Stimulated activated memory B cell treated with anti-CD40 and anti-IgM and Interleukin-4, amounts not matched to agents 10 μg/mL and 1 μg/mL and 100 μg/mL, for 72 hours (primary cell): ENCODE results near the gene LDHD.
A peak's percentile ranks its signal among the peaks of the same experiment; 100 is the strongest.

Source experiments
- ATAC-seq: fragments of 150-1000 bp; cut with Tn5 transposase; 2 replicates; pipeline ENCODE4 v1.10.0; 2021
- H3K27ac Mint-ChIP-seq: one replicate; pipeline ENCODE4 v1.8.0; 2022; ENCODE audit warnings: mild to moderate bottlenecking, mixed read lengths
- H3K27me3 Mint-ChIP-seq: one replicate; pipeline ENCODE4 v1.8.0; 2022; ENCODE audit warnings: mixed read lengths
- H3K36me3 Mint-ChIP-seq: one replicate; pipeline ENCODE4 v1.8.0; 2022; ENCODE audit warnings: mixed read lengths
- H3K4me1 Mint-ChIP-seq: one replicate; pipeline ENCODE4 v1.8.0; 2022; ENCODE audit warnings: mixed read lengths
- H3K4me3 Mint-ChIP-seq: one replicate; pipeline ENCODE4 v1.8.0; 2022; ENCODE audit warnings: mild to moderate bottlenecking, moderate library complexity, mixed read lengths
- H3K9me3 Mint-ChIP-seq: one replicate; pipeline ENCODE4 v1.8.0; 2022; ENCODE audit warnings: mixed read lengths

LDHD gene

DNA sequence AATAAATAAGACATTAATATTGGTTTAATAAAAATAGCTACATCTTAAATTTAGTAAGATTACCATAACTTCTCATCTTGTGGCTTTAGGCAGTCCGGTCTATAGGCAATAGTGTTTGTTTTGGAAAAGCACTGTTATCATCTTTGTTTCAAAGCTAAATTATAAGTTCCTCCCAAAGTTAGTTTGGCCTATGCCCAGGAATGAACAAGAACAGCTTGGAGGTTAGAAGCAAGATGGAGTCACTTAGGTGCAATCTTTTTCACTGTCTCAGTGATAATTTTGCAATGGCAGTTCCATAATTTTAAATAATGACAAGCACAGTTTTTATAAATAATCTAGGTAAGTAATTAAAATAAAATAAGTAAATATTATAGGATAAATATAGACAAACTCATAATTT lies 6.0 kb upstream of the LDHD start:
- no peaks in the 10 kb centered on the region for H3K4me1 Mint-ChIP-seq
- no peak for ATAC-seq
- H3K36me3 Mint-ChIP-seq: no peaks in the 10 kb centered on the region
- peaks cover 11% of the 10 kb centered on the region for H3K9me3 Mint-ChIP-seq
- H3K27me3 Mint-ChIP-seq: no peaks in the 10 kb centered on the region
- no peak overlapping the region for H3K4me3 Mint-ChIP-seq
- no peak overlapping the region for H3K27ac Mint-ChIP-seq

DNA sequence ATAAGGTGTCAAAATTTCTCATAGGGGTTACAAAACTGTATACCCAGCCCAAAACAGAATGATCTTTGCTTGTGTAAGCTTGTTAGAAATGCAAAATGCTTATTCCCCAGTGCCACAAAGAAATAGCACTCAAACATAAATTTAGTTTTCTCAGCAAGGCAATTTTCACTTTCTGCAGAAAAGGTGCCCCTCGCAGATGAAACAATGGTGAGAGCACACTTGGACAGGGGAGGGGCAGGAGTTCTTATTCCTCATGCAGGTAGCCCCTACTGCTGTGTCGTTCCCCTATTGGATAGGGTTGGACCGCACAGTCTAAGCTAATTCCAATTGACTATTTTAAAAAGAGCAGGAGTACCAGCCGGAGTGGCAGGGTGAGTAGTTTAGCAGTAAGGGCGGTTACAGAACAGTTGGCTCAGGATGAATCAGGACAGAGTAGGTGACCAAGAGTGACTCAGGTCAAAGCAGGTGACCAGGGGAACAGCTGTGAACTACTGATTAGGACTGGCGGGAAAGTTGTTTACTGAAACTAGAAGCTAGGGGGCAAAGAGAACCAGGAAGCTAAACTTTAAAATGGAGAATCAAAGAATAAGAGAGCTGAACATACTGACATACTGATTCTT lies 5.5 kb upstream of the LDHD start:
- ATAC-seq: no peak
- Mint-ChIP-seq H3K36me3 (no peaks in the 10 kb centered on the region), H3K4me3 (no peak overlapping the region), H3K9me3 (peaks cover 7% of the 10 kb centered on the region), H3K4me1 (no peaks in the 10 kb centered on the region), H3K27ac (no peak overlapping the region), H3K27me3 (no peaks in the 10 kb centered on the region)

DNA sequence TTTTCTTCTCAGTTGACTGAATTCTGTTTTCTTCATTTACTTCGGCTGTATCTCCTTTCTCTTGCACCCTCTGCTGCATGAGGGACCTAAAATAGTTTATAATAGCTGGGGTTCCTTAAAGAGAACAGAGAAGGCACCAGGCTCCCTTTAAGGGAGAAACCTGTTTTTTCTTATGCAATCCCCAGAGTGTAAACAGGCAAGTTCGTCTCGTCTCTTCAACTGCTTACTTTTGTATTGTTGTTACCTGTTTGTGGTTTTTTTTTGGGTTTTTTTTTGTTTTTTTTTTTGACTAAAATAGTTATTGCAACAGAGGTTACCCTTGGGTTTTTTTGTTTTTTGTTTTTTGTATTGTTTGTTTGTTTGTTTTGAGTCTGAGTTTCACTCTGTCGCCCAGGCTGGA lies 3.7 kb upstream of the LDHD start:
- Mint-ChIP-seq H3K27ac (no peak overlapping the region), H3K4me1 (no peaks in the 10 kb centered on the region), H3K4me3 (no peak overlapping the region), H3K36me3 (no peaks in the 10 kb centered on the region), H3K27me3 (no peaks in the 10 kb centered on the region), H3K9me3 (peaks cover 6% of the 10 kb centered on the region)
- no peak for ATAC-seq

DNA sequence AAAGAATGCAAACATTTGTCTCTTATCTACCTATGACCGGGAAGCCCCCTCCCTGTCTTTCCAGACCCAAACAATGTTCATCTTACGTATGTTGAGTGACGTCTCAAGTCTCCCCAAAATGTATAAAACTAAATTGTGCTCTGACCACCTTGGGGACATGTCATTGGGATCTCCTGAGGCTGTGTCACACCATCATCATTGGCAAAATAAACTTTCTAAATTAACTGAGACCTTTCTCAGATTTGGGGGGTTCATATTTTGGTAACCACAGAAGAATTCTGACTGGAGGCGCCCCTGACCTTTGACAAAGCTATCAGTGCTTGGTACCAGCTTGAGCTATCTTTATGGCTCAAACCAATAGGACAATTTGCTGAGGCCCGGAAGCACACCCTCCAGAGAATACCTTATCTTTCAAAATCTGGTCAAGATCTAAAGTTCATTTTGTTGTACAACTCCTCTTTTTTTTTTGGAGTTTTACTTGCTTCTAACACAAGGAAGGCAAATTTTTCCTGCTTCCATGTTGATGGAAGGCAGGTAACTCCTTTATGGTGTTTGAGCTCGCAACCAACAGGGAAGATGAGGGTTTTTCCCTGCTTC lies 2.5 kb upstream of the LDHD start:
- H3K27me3 Mint-ChIP-seq: no peaks in the 10 kb centered on the region
- H3K4me3 Mint-ChIP-seq: no peak overlapping the region
- no peak for ATAC-seq
- H3K9me3 Mint-ChIP-seq: peaks cover 6% of the 10 kb centered on the region
- H3K4me1 Mint-ChIP-seq: no peaks in the 10 kb centered on the region
- no peak overlapping the region for H3K27ac Mint-ChIP-seq
- H3K36me3 Mint-ChIP-seq: no peaks in the 10 kb centered on the region

DNA sequence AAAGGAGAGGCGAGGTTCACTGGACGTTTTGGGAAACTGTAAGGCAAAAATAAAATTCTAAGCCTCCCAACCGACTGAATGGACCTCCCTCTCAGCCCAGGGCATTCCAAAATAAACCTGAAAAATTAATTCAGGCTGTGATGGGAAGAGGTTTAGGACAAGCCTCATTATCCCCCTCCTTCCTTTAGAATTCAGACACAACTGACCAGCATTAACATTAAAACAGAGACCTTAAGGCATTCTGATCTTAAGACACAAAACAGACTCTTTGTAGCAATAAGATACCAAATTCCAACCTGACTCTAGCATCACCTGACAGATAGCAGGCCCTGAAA lies 298 bp upstream of the LDHD start:
- Mint-ChIP-seq H3K9me3 (peaks cover 3% of the 10 kb centered on the region), H3K27me3 (peaks cover 20% of the 10 kb centered on the region), H3K4me1 (peaks cover 9% of the 10 kb centered on the region), H3K27ac (no peak overlapping the region), H3K4me3 (no peak overlapping the region), H3K36me3 (no peaks in the 10 kb centered on the region)
- no peak for ATAC-seq

DNA sequence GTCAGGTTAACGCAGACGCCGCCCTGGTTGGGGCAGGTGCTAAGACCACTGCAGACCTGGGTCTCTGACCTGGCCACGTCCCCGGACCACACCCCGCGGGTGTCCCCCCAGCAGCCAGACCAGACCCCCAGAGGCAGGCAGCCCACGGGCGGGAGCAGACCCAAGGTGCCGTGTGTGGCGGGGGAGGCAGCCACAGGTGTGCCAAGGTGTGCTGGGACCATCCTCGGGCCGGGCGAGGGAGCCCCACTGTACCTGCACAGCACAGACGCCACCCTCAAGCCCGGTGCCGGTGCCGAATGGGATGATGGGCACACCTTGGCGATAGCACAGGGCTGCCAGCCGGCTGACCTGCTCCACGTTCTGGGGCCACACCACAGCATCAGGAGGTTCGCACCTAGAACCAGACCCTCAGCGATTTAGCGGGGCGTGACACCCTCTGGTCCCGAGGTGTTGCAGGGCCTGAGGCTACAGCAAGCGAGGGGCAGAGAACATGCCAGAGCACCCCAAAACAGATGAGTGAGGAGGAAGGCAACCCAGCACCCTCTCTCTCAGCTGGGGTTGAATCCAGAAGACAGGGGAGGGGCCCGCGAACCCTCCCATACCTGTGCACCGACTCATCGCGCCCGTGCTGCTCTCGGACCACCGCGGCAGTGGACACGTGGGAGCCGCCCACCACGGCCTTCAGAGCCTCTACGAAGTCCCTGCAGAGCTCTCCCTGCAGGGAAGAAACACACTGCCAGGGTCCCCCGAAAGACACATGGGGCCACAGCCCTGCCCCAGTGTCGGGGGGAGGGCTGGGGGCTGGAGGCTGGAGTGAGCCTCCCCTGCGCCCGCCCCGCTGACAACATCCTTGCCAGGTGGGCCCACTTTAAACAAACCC lies 1.4 kb downstream of the LDHD start:
- Mint-ChIP-seq H3K4me1 (peaks cover 26% of the 10 kb centered on the region), H3K9me3 (no peaks in the 10 kb centered on the region), H3K36me3 (no peaks in the 10 kb centered on the region), H3K4me3 (no peak overlapping the region), H3K27ac (no peak overlapping the region), H3K27me3 (peaks cover 37% of the 10 kb centered on the region)
- no peak for ATAC-seq

DNA sequence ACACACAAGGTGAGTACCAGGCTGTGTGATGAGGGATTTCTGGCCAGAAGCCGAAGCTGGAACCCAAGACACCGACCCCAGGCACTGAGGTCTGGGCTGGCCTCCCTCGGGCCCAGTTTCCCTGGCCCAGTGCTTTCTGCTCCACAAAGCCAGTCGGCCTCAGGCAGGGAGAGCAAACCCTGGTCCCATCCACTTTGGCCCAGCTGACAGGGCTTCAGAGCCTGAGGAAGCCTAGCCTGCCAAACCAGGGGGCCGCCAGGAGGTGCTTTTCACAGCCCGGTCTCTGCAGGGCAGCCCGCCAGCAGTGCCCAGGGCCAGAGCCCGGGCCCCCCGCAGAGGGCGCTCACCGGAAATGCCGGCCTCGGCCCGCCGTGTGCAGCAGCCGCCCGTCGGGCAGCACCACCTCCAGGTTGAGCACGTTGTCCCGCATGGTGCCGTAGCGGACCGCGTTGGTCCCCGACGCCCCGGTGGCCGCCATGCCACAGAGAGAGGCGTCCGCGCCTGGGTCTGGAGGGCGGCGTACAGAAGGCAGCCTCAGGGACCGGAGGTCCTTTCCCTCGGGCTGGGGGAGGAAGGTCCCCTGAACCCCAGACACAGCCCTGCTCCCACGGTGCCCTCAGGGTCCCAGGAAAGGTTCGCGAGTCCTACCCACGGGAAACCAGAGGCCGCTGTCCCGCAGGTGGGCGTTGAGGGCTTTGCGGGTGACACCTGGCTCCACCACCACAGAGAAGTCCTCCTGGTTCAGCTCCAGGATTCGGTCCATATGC lies 2.2 kb downstream of the LDHD start:
- ATAC-seq: no peak
- Mint-ChIP-seq H3K9me3 (no peaks in the 10 kb centered on the region), H3K27ac (no peak overlapping the region), H3K27me3 (peaks cover 45% of the 10 kb centered on the region), H3K4me3 (no peak overlapping the region), H3K4me1 (peaks cover 34% of the 10 kb centered on the region), H3K36me3 (no peaks in the 10 kb centered on the region)

DNA sequence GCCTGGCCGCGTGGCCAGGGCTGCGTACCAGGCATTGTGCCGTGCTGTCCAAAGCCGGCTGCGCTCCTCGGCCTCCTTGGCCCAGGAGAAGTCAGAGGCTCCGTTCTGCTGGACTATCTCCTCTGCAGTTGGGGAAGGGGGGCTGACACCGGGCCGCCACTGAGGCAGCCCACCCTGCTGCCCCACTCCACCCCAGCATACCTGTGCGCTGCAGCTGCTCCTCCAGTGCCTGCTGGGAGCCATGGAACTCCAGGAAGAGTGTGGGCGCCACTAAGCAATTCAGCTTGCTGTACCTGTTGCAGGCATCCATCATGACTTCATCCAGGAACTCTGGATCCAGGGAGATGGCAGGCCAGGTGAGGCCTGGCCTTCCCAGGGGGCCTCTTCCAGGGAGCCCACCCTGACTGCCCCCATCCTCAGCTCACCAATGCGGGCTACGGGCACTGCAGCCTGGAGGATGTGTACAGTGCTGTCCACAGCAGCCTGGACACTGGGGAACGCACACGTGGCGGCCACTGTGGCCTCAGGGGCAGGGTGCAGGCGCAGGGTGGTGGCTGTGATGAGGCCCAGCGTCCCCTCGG lies 2.9 kb downstream of the LDHD start:
- Mint-ChIP-seq H3K4me1 (peaks cover 41% of the 10 kb centered on the region), H3K9me3 (no peaks in the 10 kb centered on the region), H3K27me3 (peaks cover 53% of the 10 kb centered on the region), H3K36me3 (no peaks in the 10 kb centered on the region), H3K4me3 (no peak overlapping the region), H3K27ac (no peak overlapping the region)
- ATAC-seq: no peak

DNA sequence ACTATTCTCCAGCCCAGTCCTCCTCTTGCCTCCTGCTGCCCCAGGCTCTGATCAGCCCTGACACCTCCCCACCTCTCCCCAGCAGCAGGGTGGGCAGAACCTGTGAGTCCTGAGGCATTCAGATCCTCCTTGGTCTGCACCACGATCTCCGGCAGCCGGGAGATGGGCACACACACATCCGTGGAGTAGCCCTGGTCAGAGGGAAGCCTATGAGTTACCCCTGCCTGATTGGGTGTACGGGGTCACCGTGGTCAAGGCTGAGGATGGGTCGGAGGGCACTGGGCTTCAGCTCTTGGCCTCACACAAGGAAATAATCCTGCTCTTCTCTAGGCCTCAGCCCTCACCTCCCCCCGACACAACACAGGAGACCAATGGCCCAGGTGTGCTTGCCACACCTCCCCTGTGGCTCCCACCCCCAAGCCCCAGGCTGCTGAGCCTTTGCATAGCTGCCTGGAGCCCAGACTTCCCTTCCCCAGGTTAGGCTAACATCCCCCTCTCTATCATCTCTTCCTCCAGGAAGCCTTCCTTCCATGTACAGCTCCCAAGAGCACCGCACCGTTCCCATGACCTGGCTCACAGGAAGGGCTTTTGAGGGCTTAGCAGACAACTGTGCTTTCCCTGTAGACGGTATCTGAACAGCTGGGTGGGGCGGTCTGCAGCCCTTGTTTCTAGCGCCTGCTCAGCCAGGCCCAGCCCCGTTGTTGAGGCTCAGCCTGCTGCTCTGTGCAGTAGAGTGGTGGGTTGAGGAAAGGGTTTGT lies 3.7 kb downstream of the LDHD start:
- no peaks in the 10 kb centered on the region for H3K36me3 Mint-ChIP-seq
- H3K27me3 Mint-ChIP-seq: peaks cover 60% of the 10 kb centered on the region
- ATAC-seq: no peak
- H3K4me3 Mint-ChIP-seq: no peak overlapping the region
- no peaks in the 10 kb centered on the region for H3K9me3 Mint-ChIP-seq
- H3K27ac Mint-ChIP-seq: no peak overlapping the region
- peaks cover 48% of the 10 kb centered on the region for H3K4me1 Mint-ChIP-seq

DNA sequence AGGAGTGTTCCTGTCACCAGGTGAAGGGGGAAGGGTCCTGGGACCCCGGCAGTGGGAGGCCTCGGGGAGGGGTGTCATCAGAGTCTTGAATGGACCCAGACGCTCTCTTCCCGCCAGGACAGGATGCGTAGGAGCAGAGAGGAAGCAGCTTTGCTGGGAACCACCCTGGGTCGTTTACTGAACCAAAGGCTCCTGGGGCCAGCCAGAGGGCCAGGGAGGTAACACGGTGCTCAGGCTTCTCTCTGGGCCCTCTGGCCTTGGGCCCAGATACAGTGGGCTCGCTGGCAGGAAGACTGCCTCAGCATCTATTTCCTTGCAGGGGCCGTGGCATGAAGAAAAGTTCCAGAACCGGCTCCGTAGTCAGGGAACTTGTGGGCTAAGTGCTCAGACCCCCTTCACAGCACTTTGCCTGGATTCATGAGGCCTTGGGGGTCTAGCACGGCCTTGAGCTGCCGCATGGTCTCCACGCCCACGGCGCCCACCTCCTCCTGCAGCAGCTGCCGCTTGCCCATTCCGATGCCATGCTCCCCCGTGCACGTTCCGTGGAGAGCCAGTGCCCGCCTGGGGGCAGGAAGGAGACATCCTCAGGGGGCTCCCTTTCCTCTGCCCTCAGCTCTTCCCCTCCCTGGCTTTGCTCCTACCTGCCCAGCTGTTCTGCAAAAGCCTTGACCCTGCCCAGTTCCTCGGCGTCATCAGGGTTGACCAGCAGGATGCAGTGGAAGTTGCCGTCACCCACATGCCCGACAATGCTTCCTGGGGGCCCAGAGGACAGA lies 4.4 kb downstream of the LDHD start:
- no peak overlapping the region for H3K4me3 Mint-ChIP-seq
- no peaks in the 10 kb centered on the region for H3K36me3 Mint-ChIP-seq
- H3K9me3 Mint-ChIP-seq: no peaks in the 10 kb centered on the region
- H3K4me1 Mint-ChIP-seq: peaks cover 48% of the 10 kb centered on the region
- peaks cover 67% of the 10 kb centered on the region for H3K27me3 Mint-ChIP-seq
- H3K27ac Mint-ChIP-seq: peak overlapping the region; percentile 16
- no peak for ATAC-seq

DNA sequence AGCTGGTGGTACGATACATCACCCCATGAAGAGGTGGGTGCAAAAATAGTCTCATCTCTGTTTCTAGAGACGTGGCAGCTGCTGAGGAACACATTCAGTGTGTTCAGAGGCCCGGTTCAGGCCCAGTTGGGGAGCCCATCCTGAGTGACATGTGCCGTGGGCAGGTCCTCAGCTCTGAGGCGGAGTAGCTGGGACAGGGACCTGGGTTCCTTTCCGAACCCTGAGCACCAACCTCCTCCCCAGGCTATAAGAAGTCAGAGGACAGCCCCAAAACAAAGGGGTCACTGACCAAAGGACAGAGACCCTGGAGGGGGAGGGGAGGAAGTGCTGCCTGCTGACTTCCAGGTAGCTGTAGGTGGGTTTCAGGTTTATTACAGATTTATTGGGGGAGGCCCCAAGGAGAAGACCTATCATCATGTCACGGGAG lies 5.1 kb downstream of the LDHD start:
- H3K4me3 Mint-ChIP-seq: no peak overlapping the region
- peak overlapping the region; percentile 16 for H3K27ac Mint-ChIP-seq
- H3K27me3 Mint-ChIP-seq: peaks cover 74% of the 10 kb centered on the region

DNA sequence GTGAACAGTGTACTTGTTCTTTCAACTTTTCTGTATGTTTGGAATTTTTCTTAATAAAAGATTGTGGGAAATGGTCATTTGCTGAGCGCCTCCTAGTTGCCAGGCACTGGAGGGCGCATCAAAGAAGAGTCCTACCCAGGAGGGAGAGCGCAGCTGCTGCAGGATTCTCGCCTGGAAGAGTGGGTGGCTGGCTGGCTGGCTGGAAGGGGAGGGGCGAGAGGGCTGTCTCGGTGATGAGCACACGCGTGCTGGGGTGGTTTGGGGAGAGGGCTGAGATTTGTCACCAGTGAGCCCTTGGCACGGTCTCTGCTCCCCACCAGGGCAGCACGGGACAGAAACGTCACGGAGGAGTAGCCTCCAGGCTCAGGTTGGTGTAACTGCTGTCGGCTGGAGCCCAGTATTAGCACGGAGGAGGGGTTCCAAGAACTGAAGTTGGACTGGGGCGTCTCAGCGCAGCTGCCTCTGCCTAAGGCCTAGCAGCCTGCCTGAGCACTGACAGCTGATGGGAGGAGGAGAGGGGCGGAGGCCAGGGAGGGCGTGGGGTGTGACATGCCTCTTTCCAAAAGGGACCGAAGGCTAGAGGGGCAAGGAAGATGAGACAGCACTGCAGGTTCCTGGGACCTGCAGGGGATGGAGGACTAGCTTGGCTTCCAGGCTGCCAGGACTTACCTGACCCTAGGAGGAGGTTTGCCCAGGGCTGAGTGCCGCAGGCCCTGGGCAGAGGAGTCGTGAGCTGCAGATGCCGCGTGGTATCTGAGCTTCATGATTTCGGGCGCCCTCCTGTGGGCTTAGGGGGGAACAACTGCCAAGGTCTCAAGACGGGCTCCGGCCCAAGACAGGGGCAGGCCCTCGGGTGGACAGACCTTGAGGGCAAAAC lies 5.7 kb downstream of the LDHD start:
- no peaks in the 10 kb centered on the region for H3K36me3 Mint-ChIP-seq
- peak; percentile 81 for ATAC-seq
- peak overlapping the region; percentile 16 for H3K27ac Mint-ChIP-seq
- H3K27me3 Mint-ChIP-seq: peaks cover 80% of the 10 kb centered on the region
- no peaks in the 10 kb centered on the region for H3K9me3 Mint-ChIP-seq
- peaks cover 52% of the 10 kb centered on the region for H3K4me1 Mint-ChIP-seq
- H3K4me3 Mint-ChIP-seq: peak overlapping the region; percentile 45

More for the DNA sequence above, 5.1 kb downstream of the LDHD start:
- Mint-ChIP-seq H3K4me1 (peaks cover 48% of the 10 kb centered on the region), H3K9me3 (no peaks in the 10 kb centered on the region), H3K36me3 (no peaks in the 10 kb centered on the region)
- ATAC-seq: peak; percentile 22

DNA sequence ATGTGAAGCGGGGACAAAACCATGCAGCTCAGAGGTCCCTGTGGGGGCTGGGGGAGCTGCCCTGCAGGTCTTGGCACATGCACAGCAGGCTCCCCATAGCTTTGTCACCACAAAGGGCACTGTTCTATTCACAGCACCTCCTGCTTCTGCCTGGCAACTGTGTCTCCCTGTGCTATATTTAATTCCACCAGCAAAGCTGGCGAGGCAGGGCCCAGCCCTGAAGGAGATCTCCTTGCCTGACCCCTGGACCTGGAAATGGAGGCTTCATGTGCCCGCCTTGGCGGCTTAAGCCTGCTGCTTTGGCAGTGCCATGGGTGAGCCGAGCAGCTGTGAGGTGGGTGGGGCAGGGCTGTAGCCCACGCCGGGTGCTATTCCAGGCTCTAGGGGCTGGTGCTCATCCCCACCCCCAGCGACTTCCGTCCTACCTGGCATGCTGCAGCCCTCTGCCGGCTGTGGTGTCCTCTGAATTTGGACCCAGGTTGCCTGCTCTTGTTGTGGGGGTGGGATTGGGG lies 6.8 kb downstream of the LDHD start:
- ATAC-seq: no peak
- Mint-ChIP-seq H3K4me3 (no peak overlapping the region), H3K36me3 (no peaks in the 10 kb centered on the region), H3K4me1 (peaks cover 60% of the 10 kb centered on the region), H3K9me3 (no peaks in the 10 kb centered on the region), H3K27me3 (peaks cover 91% of the 10 kb centered on the region), H3K27ac (peak overlapping the region; percentile 26)
